Measurements from ENCODE around the gene NKAIN1. TPM values are rescaled to one million over a fixed set of nuclear protein-coding genes. Genes with fewer than 3 reads are reported as not detected.
"Not testable (repeated sequence)": the region's sequence is repeated elsewhere in the genome, so short reads cannot be mapped to it uniquely, and the experiment has no call there.

Gene NKAIN1
- total RNA-seq, 1 experiment from 2014 or later, result 1.4 TPM

DNA sequence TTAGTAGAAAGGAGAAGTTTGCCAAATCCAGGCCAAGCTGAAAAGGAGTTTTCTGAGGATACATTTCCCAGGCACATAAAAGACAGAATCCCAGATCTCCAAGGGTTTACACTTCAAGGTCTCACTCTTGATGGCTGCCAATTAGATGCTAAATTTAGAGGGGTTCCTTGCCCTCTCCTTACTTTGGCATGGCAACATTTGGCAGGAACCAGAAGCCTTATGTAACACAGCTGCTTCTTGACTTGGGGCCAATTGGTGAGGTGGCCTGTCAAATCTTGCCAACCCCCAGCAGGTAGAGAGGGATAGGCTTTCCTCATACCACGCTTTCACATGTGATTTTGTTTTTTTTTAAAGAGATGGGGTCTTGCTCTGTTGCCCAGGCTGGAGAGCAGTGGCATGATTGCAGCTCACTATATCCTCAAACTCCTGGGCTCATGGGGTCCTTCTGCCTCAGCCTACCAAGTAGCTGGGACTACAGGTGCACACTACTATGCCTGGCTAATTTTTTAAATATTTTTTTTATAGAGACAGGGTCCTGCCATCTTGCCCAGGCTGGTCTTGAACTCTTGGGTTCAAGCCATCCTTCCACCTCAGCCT is 25.2 kb upstream of the NKAIN1 start:
- no TSS peak for BruUV-seq (replicated peaks)
- Histone ChIP-seq H3K9me3 (ENCODE audit: low read depth, low read length, poor library complexity, severe bottlenecking) (no peaks in the 10 kb centered on the region), H3K4me3 (ENCODE audit: low read depth, low read length, poor library complexity, severe bottlenecking) (no peak overlapping the region), H3K36me3 (ENCODE audit: insufficient read depth, low read length, poor library complexity, severe bottlenecking) (peaks cover 72% of the 10 kb centered on the region), H3K4me1 (ENCODE audit: insufficient read depth, low read length, poor library complexity, severe bottlenecking) (no peaks in the 10 kb centered on the region), H3K27me3 (replicated peaks; ENCODE audit: insufficient read depth, low read depth, low read length, poor library complexity) (no peaks in the 10 kb centered on the region), H3K27ac (ENCODE audit: low read depth, low read length, poor library complexity, severe bottlenecking) (no peak overlapping the region)
- no peak for DNase-seq (ENCODE audit: low spot score)
- ChIA-PET CTCF (no interaction called here), POLR2A (ENCODE audit: low non-redundant PET) (no interaction called here)
- no peak for TF ChIP-seq EZH2 (IDR thresholded peaks at IDR 0.05; ENCODE audit: borderline replicate concordance, low read depth, low read length, poor library complexity, severe bottlenecking)
- TF ChIP-seq, protein P1, sequence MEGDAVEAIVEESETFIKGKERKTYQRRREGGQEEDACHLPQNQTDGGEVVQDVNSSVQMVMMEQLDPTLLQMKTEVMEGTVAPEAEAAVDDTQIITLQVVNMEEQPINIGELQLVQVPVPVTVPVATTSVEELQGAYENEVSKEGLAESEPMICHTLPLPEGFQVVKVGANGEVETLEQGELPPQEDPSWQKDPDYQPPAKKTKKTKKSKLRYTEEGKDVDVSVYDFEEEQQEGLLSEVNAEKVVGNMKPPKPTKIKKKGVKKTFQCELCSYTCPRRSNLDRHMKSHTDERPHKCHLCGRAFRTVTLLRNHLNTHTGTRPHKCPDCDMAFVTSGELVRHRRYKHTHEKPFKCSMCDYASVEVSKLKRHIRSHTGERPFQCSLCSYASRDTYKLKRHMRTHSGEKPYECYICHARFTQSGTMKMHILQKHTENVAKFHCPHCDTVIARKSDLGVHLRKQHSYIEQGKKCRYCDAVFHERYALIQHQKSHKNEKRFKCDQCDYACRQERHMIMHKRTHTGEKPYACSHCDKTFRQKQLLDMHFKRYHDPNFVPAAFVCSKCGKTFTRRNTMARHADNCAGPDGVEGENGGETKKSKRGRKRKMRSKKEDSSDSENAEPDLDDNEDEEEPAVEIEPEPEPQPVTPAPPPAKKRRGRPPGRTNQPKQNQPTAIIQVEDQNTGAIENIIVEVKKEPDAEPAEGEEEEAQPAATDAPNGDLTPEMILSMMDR (conservative IDR thresholded peaks at IDR 0.05; ENCODE audit: low read depth, low read length), result no peak
- intact Hi-C loops (cut with micrococcal nuclease; ENCODE audit: unreplicated experiment), result no loop called here

DNA sequence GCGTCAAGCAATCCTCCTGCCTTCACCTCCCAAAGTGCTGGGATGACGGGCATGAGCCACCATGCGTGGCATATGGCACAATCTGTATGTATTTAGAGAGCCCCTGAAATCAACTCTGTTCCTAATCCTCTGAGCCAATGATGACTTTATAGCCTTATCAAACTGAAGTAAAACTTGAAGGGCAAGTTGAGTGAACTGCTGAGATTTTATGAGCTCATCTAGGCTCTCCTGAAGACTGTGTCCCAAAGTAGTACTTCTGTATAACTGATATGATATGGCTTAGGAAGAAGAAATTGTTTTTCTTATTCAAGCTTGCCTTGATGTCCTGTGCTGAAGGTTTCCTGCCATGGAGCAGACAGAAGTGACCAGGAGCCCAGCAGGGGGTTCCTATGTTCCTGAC is 23.7 kb upstream of the NKAIN1 start:
- no peak for DNase-seq (ENCODE audit: low spot score)
- H3K27ac ChIP-seq (ENCODE audit: low read depth, low read length, poor library complexity, severe bottlenecking), result no peak overlapping the region
- H3K36me3 ChIP-seq (ENCODE audit: insufficient read depth, low read length, poor library complexity, severe bottlenecking), result peaks cover 73% of the 10 kb centered on the region
- BruUV-seq (replicated peaks), result no TSS peak
- no peaks in the 10 kb centered on the region for H3K4me1 ChIP-seq (ENCODE audit: insufficient read depth, low read length, poor library complexity, severe bottlenecking)
- H3K4me3 ChIP-seq (ENCODE audit: low read depth, low read length, poor library complexity, severe bottlenecking), result no peak overlapping the region
- H3K27me3 ChIP-seq (replicated peaks; ENCODE audit: insufficient read depth, low read depth, low read length, poor library complexity), result no peaks in the 10 kb centered on the region
- H3K9me3 ChIP-seq (ENCODE audit: low read depth, low read length, poor library complexity, severe bottlenecking), result no peaks in the 10 kb centered on the region
- ChIA-PET POLR2A (ENCODE audit: low non-redundant PET) (no interaction called here), CTCF (no interaction called here)
- no peak for TF ChIP-seq EZH2 (IDR thresholded peaks at IDR 0.05; ENCODE audit: borderline replicate concordance, low read depth, low read length, poor library complexity, severe bottlenecking)
- TF ChIP-seq, protein P1 (conservative IDR thresholded peaks at IDR 0.05; ENCODE audit: low read depth, low read length), result no peak
- intact Hi-C loops (cut with micrococcal nuclease; ENCODE audit: unreplicated experiment), result no loop called here

DNA sequence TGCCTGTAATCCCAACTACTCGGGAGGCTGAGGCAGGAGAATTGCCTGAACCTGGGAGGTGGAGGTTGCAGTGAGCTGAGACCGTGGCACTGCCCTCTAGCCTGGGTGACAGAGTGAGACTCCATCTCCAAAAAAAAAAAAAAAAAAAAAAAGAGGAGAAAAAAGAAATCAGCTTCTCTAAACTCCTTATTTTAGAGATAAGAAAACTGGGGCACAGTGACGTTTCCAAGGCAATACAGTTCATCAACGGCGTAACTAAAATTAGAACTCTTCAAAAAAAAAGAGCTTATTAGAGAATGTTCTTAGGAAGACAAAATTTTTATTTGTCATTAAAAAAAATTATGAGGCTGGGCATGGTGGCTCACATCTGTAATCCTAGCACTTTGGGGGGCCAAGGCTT is 22.7 kb upstream of the NKAIN1 start:
- H3K27ac ChIP-seq (ENCODE audit: low read depth, low read length, poor library complexity, severe bottlenecking); H3K4me1 ChIP-seq (ENCODE audit: insufficient read depth, low read length, poor library complexity, severe bottlenecking); POLR2A ChIA-PET (ENCODE audit: low non-redundant PET); BruUV-seq (replicated peaks); CTCF ChIA-PET; H3K27me3 ChIP-seq (replicated peaks; ENCODE audit: insufficient read depth, low read depth, low read length, poor library complexity); H3K4me3 ChIP-seq (ENCODE audit: low read depth, low read length, poor library complexity, severe bottlenecking); DNase-seq (ENCODE audit: low spot score); H3K9me3 ChIP-seq (ENCODE audit: low read depth, low read length, poor library complexity, severe bottlenecking); intact Hi-C loops (cut with micrococcal nuclease; ENCODE audit: unreplicated experiment): not testable (repeated sequence)
- peaks cover 75% of the 10 kb centered on the region for H3K36me3 ChIP-seq (ENCODE audit: insufficient read depth, low read length, poor library complexity, severe bottlenecking)

DNA sequence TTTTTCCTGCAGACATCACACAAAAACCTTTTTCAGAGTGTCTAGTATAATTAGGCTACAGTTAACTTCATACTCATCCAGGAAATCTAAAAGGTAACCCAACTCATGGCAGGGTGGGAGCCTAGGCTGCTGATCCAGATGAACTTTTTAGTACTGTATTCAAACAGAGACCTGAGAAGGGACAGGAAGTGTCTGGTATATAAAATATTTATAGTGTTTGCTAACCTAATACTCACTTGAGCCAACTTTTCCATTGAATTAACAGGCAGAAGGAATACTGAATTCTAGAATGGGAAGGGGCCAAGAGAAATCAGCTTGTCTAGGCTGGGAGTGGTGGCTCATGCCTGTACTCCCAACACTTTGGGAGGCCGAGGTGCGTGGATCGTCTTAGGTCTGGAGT is 22.2 kb upstream of the NKAIN1 start:
- ChIA-PET CTCF (no interaction called here), POLR2A (ENCODE audit: low non-redundant PET) (no interaction called here)
- Histone ChIP-seq H3K36me3 (ENCODE audit: insufficient read depth, low read length, poor library complexity, severe bottlenecking) (peaks cover 72% of the 10 kb centered on the region), H3K9me3 (ENCODE audit: low read depth, low read length, poor library complexity, severe bottlenecking) (no peaks in the 10 kb centered on the region), H3K27ac (ENCODE audit: low read depth, low read length, poor library complexity, severe bottlenecking) (no peak overlapping the region), H3K4me3 (ENCODE audit: low read depth, low read length, poor library complexity, severe bottlenecking) (no peak overlapping the region), H3K4me1 (ENCODE audit: insufficient read depth, low read length, poor library complexity, severe bottlenecking) (no peaks in the 10 kb centered on the region), H3K27me3 (replicated peaks; ENCODE audit: insufficient read depth, low read depth, low read length, poor library complexity) (no peaks in the 10 kb centered on the region)
- intact Hi-C loops (cut with micrococcal nuclease; ENCODE audit: unreplicated experiment), result no loop called here
- no peak for TF ChIP-seq EZH2 (IDR thresholded peaks at IDR 0.05; ENCODE audit: borderline replicate concordance, low read depth, low read length, poor library complexity, severe bottlenecking)
- TF ChIP-seq, protein P1 (conservative IDR thresholded peaks at IDR 0.05; ENCODE audit: low read depth, low read length), result no peak
- BruUV-seq (replicated peaks), result no TSS peak
- no peak for DNase-seq (ENCODE audit: low spot score)

All from A673 (cell line).